ENCODE results near the gene HOXD3.

HOXD3 gene

DNA sequence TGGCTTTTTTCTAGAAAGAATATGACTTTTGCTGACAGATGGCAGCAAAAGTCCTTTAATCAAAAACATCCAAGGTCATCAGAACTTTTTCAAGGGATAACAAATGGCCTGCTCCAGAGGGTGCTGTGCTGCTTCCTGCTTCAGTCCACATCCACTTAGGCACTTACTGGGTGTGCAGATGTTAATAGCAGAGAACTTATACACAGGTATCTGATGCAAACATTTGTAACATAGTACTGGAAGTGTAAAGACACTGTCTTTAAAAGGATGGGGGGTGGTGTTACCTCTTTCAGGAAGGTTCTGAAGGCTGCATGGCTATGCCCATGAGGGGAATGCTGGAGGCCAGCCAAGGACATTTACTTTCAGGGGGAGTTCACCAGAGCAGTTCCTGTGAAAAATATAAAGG is 22.1 kb upstream of the HOXD3 start:
- DNase-seq, result no peak

DNA sequence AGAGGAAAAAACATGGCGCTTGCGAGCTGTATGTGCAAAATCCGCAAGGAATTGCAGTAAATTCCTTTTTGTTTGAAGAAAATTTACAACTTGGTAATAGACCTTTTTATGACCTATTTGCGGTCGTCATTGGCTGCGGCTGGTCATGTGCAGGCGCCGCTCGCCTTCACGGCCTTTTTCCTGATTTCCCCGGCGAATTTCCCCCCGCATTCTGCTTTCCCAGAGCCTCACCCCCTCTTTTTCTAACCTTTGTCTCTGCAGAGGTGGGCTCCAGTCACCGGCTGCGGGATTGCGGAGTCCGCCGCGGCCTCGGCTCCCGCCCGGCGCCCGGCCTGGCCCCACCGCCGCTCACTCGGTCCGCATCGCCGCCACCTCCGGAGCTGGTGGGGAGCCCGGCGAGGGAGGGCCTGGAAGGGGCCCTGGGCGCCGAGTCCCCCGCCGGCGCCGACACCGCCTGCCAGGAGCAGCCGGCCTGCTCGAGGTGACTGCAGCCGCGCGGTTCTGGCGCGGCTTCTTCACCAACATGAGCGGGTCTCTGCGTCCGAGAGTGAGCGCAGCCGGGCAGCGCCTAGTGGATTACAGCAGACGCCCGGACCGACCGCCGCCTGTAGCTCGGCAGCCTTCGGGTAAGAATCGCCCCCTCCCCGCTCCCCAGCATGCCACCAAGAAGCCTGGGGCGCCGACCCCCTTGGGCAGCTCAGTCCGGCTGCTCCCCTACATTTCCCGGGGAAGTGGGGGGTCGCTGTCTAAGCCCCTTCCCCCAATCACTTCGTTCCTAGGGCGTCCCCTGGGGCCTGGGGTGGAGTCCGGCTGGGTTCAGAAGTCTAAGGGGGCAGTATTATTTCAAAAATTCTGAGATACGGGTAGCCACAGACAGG is 20.5 kb upstream of the HOXD3 start:
- DNase-seq, result no peak

DNA sequence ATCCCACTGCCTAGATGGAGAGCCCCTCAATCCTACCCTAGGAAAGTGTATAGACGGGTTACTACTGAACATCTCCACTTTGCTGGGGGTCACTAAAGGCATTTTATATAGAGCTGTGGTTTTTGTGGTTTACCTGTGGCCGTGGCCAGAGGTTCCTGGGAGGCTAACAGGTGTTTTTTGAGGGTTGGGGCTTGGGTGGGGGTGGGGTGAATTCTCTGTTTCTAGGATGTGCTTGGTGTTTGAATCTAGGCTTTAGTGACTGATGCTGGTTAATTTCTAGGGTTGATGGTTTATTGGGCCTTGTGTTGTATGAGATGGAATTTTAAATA is 19.9 kb upstream of the HOXD3 start:
- no peak for DNase-seq

DNA sequence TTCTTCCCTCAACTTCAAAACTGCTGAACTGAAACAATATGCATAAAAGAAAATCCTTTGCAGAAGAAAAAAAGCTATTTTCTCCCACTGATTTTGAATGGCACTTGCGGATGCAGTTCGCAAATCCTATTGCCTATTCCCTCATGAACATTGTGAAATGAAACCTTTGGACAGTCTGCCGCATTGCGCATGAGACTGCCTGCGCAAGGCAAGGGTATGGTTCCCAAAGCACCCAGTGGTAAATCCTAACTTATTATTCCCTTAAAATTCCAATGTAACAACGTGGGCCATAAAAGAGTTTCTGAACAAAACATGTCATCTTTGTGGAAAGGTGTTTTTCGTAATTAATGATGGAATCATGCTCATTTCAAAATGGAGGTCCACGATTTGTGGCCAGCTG is 19.2 kb upstream of the HOXD3 start:
- no peak for DNase-seq

DNA sequence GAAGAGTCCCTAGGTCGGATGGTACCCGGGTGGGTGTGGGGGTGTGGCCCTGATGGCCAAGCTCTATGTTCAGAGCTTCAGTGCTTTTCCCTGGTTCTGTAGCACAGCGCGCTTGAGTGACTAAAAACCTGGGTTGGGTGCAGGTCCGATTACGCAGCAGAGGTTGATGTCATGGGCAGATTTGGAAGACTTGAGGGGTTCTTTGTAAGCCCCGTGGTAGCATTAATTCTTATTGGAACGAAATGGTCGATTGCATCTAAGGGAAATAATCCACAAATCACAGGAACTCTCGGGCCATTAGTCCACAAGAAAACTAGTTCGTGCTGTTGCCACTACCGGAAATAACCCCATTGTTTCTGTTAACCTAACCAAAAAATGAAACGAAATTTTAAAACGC is 18.6 kb upstream of the HOXD3 start:
- no peak for DNase-seq

DNA sequence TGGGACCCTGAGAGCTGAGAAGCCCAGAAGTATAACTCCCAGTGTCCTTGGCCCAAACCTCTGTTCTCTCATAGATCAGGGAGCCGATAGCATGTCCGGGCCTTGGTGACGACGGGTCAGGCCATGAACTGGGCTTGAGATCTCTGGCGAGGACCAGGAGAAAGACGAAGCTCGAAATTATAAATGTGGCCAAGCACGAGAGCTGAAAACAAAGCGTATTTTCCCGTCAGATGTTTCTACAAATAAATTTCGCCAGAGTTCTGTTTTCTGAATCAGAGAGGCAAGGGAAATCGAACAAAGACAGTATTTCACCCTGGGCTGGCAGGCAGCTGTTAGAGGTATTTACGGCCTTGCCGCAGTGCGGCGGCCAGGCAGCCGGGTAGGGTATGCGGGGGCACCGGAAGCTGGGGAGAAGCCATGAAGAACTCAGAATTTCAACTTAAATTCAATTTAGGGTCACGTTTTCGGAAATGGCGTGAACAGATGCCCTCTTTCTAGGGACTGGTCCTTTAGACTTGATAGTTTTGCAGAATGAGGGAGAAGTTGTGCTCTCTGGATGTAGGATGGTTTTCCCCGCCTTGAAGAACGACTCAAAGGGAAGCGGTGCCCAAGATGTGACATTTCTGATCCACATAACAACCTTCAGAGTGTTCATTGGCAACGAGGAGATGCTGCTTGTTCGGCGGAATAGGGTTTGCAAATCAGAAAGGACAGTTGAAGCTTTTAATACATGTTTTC is 18.0 kb upstream of the HOXD3 start:
- DNase-seq, result no peak

DNA sequence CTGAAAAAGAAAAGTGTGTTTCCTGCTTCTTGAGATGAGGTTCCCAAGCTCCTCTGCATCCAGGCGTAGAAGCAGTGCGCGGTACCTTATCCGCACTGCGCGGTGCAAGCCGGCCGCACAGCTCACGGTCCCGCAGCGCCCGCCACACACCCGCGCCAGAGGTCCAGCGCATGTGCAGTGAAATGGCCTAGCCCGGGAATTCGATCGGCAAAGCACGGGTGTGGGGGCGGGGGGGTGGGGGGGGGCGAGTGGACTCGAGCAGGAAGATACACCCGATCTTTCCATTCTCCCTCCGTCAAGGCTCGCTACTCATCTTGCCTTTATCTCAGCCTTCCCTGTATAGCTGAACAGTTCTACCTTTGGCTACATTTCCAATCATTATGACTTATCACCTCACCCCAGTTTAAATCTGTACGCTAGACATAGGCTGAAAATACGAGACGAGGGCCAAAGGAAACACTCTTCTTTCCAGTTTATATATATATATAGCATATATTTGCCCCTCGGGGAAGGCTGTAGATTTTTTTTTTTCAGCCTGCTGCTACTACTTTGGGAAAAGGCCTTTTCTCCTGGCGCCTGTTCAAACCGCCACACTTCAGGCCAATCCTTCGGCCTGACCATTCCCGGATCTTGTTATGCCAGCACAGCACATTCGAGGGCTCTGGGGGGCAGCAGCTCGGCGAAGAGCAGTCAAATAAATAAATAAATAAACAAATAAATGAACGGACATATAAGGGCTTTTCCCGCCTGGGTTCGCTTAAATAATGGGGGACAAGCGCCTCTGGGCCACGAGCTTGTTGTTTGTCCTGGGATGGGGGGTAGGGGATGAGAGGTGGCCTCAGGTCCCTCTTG is 17.2 kb upstream of the HOXD3 start:
- DNase-seq, result no peak

DNA sequence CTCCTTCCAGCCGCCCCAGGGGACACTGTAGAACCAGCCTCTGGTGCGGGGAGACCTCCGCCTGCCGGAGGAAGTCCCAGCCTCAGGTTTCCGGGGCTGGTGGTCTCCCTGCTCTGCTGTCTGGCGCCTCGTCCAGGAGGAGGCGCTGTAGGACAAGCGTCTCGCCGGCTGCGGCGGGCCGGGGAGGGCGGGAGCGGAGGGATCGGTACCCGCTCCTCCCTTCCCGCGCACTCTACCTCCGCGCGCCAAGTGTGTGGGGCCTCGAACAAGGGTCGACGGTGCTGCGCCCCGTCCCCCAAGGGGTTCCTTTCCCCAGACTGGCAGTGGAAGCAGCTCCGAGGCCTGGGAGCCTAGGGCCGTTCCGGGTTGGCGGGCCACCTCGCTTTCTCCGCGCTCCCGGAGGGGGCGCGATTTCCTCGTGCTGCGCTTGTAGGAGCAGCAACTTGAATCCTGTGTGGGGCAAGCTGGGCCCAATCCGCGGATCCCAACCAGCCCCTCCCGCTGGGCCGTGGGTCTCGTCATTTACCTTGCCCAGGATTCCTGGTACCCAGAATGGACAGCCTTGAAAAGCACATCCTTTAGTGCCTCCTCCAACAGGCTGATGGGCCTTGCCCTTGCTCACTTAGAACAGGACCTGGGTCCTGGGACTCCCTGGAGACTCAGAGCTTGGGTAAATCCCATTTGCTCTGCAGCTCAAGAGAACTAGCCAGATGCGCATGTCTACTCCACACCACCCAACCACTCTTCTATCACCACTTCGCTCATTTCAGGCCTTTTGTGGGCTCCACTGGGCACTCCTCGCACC is 16.4 kb upstream of the HOXD3 start:
- peak in 2 of 4 experiments; percentile 22 to 53 for DNase-seq

DNA sequence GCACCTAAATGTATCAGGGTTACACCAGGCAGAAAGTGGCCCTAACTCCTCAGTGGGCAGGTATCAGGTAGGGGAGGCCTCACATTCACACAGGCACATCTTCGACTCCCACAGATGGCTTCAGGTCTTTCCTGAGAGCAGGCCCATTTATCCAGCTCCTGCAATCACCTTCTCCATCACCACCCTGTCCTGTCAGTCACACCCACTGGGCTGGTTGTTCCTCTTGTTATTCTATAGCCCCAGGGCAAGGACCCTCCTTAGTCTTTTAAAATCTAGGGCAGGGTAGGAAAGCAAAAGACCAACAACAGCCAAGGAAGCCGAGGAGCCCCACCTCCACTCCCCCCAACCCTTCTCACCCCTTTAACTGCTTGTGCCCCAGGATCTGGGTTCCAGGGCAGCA is 14.8 kb upstream of the HOXD3 start:
- no peak for DNase-seq

DNA sequence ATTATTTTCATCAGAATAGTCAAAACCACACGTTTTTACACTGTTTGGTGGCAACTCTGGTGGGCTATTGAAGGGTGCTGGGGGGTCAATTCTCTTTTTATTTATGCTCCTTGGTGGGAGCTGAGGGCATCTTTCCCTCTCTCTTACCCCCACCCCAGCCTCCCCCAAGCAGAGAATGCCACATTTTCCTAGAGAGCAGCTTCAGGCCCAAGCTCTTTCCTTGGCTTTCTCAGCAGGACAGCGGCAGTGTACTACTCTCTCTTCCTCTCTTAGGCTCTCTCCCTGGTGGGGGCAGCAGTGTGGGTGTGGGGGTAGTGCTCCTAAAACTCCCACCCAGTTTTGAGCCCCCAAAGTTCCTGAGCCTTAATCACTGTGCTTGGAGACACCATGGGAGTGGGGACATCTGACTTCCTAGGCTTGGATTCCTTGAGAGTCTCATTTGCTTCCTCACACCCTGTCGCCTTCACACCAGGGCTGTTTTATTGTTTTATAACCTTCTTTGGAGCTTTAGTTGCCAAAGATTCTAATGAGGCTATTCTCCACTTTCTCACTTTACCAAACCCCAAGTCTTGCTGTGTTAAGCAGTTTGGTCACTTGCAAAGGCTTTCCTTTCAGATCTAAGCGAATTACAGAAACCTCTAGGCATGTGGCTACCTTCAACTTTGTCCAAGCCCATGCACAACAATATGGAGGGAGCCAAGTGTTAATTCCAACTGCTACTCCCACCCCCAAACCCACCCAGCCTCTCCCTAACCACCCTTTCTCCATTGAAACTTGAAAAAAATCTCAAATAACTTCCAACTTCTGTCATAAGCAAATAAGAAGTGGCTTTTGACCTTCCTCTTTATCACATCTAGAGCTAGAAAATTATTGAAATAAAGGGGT is 11.8 kb upstream of the HOXD3 start:
- DNase-seq, result no peak

DNA sequence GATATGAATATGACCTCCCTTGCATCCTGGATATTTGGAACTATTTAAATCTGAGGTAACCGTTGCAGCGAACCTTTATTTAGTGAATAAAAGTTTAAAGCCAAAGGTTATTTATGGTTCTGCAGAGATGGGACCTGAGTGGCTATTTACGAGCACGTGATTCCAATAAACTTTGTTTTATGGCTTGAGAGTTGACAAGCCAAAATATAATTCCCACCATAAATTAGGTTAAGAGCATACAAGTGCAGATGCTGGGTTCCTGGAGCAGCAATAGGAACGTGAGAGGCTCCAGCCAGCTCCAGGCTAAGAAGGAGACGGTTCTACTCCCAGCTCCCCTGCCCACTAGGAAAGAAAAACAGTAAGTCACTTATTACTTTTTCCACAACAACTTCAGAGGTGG is 11.0 kb upstream of the HOXD3 start:
- DNase-seq, result no peak

DNA sequence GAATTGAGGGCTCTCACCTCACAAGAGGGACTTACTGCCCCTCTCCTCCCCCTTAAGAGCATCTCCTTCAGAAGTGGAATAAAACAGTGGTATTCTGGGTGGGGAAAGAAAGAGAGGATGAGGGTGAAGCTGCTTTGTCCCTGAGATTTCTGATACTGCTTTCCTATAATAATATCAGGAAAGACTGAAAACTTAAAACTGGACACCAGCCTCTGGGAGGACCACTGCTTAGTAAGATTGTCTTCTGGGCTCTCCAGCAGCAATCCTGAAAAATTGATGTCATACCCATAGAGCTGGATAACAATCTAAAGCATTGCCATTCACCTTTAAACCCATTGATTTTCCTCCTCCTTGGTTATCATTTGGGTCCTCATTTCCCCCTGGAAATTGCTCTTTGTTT is 10.5 kb upstream of the HOXD3 start:
- no peak for DNase-seq

DNA sequence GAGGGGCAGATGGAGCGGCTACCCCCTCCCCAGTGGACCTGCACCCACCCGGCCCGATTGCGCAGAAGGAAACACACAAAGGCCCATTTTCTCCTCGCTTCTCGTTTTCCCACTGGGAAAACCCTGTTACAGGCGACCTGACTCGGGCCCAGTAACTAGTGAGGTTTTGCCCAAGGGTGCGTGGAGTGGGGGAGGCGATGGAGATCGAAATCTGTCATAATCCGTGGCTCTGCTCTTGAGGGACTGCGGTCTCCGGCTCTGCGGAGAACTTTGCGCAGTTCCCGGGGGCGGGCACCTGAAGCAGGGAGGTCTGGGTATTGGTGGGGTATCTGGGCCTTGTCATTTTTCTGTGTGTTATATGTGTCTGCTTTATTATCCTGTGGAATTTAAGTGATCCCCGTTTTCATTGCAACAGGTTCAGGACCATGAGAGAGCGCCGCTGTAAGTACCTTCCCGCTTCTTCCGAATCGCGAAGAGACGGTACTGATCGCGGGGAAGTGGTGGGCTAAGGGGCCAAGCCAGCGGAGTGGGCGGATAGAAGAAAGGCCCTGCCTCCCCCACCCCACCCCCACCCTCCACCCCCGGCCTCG is 9.8 kb upstream of the HOXD3 start:
- DNase-seq, result no peak

DNA sequence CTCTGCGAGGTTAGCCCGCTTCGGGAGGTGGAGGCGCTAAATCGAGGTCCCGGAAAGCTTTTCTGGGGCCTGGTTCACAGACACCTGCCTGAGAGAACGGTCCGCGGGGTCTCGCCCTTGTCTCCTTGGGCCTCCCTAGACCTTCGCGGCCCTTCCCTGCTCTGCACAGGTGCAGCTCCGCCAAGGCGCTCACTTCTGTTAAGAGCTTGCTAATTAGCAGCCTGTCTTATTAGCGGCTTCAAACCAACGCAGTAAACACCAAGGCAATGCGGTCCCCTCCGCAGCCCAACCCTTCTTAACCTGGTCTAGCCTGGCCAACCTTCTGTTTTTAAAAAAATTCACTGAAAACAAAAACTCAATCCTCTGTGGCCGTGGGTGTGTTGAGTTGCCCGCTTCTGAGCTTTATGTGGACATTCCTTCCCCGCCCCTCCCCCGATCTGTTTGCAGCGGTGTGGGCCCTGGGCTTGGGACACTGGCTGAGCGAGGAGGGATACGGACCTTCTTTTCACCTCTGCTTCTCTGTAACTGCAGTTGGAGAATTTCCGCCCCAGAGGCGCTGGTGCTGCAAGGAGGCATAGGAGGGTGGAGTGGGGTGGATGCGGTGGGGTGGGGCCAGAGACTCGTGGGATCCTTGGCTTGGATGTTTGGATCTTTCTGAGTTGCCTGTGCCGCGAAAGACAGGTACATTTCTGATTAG is 9.2 kb upstream of the HOXD3 start:
- DNase-seq, result no peak

DNA sequence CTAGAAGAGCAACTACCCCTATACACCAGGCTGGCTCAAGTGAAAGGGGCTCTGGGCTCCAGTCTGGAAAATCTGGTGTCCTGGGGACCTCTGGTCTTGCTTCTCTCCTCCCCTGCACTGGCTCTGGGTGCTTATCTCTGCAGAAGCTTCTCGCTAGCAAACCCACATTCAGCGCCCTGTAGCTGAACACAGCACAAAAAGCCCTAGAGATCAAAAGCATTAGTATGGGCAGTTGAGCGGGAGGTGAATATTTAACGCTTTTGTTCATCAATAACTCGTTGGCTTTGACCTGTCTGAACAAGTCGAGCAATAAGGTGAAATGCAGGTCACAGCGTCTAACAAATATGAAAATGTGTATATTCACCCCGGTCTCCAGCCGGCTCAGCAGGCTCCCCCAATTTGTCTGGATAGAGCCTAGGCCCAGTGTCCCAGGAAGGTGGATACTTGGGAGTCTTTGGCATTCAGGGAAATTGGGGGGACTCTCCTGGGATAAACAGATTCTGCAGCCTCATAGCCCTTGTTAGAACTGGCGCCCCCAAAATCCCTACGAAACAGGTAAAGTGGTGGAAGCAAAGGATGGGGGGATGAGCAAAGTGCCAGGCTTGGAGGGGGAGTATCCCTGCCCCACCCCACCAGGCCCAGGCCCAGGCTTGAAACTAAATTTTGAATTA is 8.2 kb upstream of the HOXD3 start:
- no peak for DNase-seq

DNA sequence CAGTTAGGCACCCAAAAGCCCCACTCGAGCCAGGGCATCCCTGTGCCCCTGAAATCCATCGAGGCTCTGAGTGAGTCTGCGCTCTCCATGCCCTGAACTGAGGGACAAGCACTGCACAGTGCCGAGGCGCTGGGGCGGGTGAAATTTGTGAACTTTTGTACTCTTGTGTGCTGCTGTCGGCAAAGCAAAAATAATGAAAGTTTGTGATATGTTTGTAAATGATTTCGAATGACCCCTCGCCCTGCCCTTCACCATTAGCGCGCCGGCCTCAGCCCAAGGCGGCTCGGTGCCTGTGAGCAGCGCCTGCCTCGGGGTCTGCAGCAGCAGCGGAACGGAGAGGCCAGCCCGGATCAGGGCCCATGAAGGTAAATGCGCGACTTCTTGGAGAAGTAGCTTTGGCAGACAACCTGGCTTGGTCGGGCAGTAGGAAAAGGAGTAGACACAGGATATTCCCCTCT is 7.6 kb upstream of the HOXD3 start:
- DNase-seq, result no peak

DNA sequence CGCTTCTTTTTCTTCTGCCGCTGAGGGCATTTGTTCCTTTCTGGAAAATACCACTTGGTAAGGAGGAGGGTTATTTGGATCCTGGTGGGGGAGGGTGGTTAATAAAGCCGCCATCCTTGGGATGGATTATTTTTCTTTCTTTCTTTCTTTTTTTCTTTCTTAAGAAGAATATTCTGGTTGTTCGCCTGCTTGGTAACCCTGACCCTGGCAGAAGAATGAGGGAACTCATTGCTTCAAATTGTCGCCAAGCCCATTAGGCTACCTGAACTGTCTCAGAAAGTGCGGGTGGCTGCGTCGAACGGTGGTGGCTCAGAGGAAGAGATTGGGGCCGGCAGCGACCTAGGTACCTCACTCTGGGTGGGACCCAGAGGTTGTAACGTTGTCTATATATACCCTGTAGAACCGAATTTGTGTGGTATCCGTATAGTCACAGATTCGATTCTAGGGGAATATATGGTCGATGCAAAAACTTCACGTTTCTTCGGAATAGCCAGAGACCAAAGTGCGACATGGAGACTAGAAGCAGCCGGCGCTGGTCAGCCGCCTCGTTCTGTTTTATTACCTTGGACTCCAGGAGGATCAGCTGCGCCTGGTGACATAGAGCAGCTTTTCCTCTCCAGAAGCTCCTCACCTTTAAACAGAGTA is 7.0 kb upstream of the HOXD3 start:
- no peak for DNase-seq

DNA sequence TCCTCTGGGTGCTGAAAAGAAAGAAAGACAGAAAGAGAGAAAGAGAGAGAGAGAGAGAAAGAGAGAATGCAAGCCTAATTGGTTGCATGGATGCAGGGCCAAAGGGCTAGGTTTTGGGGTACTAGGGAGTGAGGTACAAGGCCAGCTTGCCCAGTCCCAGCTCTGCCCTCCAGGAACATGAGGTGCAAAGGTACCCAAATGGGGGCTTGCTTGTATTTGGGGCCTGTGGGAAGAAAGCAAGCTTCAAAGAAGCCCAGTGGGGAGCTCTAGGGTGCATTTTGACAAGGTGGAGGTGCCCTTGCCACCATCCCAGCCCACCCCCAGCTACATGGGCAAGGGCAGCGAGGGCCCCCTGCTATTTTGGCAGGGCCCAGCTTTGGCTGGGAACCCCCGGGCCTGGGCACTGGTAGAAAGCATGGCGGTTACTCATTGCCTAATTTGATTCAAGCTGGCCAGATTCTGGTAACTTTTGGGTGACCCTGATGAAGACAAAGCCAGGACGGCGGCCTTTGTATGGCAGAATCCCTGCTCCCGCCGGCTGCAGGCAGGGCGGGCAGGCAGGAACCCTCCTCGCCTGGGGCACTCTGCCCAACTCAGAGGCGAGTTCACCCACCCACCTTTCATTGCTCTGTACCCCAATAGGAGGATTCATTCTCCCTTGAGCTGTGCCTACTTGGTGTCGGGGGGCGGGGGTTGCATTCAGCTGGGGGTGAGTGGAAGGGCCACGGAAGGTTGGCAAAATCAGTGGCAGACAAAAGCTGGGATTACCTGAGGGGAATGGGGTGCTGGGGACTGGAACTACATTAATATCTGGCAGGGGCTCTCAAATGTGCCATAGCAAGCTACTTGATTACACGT is 6.3 kb upstream of the HOXD3 start:
- DNase-seq, result no peak
